GM12878 (cell line): ENCODE results near the gene ZNF134. TPM values are rescaled to one million over a fixed set of nuclear protein-coding genes. Genes with fewer than 3 reads are reported as not detected.

ENCODE experiments used
- ASH2L ChIP-seq: fragments of 300-600, 200-600 bp; sonication (generic); IDR thresholded peaks from 2 replicates; pipeline ENCODE4 v1.6.1; 2017; ENCODE audit warnings: low read depth, mild to moderate bottlenecking, borderline replicate concordance
- EED ChIP-seq: sonication (generic); IDR thresholded peaks from 2 replicates; pipeline ENCODE4 v1.6.1; 2016; ENCODE audit warnings: antibody characterized with exemption, low read depth
- GATAD2B ChIP-seq: fragments of 450-650 bp; conservative IDR thresholded peaks from 2 replicates; pipeline ENCODE4 v1.6.1; 2017; ENCODE audit warnings: low read depth, mild to moderate bottlenecking, moderate library complexity
- HCFC1 ChIP-seq: fragments of 150-350 bp; IDR thresholded peaks from 2 replicates; pipeline ENCODE4 v1.6.1; 2014; ENCODE audit warnings: low read length
- HDAC2 ChIP-seq: fragments of 200-600 bp; sonication (generic); IDR thresholded peaks from 2 replicates; pipeline ENCODE4 v1.6.1; 2017
- HDGF ChIP-seq: fragments of 450-650 bp; IDR thresholded peaks from 2 replicates; pipeline ENCODE4 v1.6.1; 2016; ENCODE audit warnings: antibody characterized with exemption
- MXI1 ChIP-seq: fragments of 150-350 bp; IDR thresholded peaks from 2 replicates; pipeline ENCODE4 v1.6.1; 2011; ENCODE audit warnings: low read depth, mild to moderate bottlenecking, inconsistent platforms, low read length, improper control_type of control experiment
- SIX5 ChIP-seq: IDR thresholded peaks from 2 replicates; pipeline ENCODE4 v1.6.1; 2011; ENCODE audit warnings: mild to moderate bottlenecking, low read depth, low read length, moderate library complexity; ENCODE audit not compliant: severe bottlenecking
- SPI1 ChIP-seq: IDR thresholded peaks from 2 replicates; pipeline ENCODE4 v1.6.1; 2011; ENCODE audit warnings: low read depth, mild to moderate bottlenecking, low read length, moderate library complexity, borderline replicate concordance; ENCODE audit not compliant: insufficient read depth
- ZNF274 ChIP-seq: IDR thresholded peaks from one replicate; pipeline ENCODE4 v1.8.0; 2011; ENCODE audit not compliant: insufficient read length, insufficient read depth
- polyA plus RNA-seq, 11 experiments: library from polyadenylated mRNA; depleted of rRNA in 4 of 11; unstranded in 6 of 11; stranded (reverse) in 5 of 11; fragments of >200 nt; fragmentation: Nextera tagmentation in 4 of 11; fragmentation: Illumina TruSeq in 1 of 11; extraction: Ambion mirVana in 4 of 11; extraction: Trizol in 1 of 11; gene quantifications; 1 replicate in 1 of 11; 2 replicates in 10 of 11; pipeline versions ENCODE4 v1.2.1 to v1.2.3, GENCODE V29; 2011 to 2016; ENCODE audit warnings: inconsistent platforms in 2 of 11, missing spikeins in 2 of 11, low read depth in 1 of 11
- total RNA-seq, 4 experiments: library from RNA; depleted of rRNA in 3 of 4; stranded (reverse); fragments of >200 nt in 3 of 4; fragmentation: Illumina TruSeq in 1 of 4; extraction: Trizol in 1 of 4; gene quantifications; 2 replicates each; pipeline versions ENCODE4 v1.2.1 to v1.2.3, GENCODE V29; 2013 to 2021
- TF ChIP-seq, protein P1 (sequence below): fragments of 150-350 bp; IDR thresholded peaks from 2 replicates; pipeline ENCODE4 v1.6.1; 2016; ENCODE audit warnings: low read depth, low read length
- TF ChIP-seq, protein P2 (sequence below): fragments of 450-650 bp; IDR thresholded peaks from 2 replicates; pipeline ENCODE4 v1.6.1; 2014; ENCODE audit warnings: mild to moderate bottlenecking
- TF ChIP-seq, protein P3 (sequence below): fragments of 450-650 bp; IDR thresholded peaks from 2 replicates; pipeline ENCODE4 v1.6.1; 2017; ENCODE audit warnings: mild to moderate bottlenecking, moderate library complexity
- TF ChIP-seq, protein P4 (sequence below): IDR thresholded peaks from 2 replicates; pipeline ENCODE4 v1.6.1; 2012; ENCODE audit warnings: low read depth, low read length, improper control_type of control experiment
- TF ChIP-seq, protein P5 (sequence below): fragments of 450-650 bp; conservative IDR thresholded peaks from 2 replicates; pipeline ENCODE4 v1.6.1; 2017; ENCODE audit warnings: mild to moderate bottlenecking, moderate library complexity
- TF ChIP-seq, protein P6 (sequence below): IDR thresholded peaks from 2 replicates; pipeline ENCODE4 v1.6.1; 2011; ENCODE audit warnings: low read depth, mild to moderate bottlenecking, low read length, moderate library complexity, borderline replicate concordance; ENCODE audit errors: extremely low read depth

The ZNF134 gene
- total and polyA plus RNA-seq, 10 of the 15 experiments (the other 5 are each of a cell fraction or from before 2014, with no cell fraction given): 1.6 to 17.6 (median 9.7) TPM

DNA sequence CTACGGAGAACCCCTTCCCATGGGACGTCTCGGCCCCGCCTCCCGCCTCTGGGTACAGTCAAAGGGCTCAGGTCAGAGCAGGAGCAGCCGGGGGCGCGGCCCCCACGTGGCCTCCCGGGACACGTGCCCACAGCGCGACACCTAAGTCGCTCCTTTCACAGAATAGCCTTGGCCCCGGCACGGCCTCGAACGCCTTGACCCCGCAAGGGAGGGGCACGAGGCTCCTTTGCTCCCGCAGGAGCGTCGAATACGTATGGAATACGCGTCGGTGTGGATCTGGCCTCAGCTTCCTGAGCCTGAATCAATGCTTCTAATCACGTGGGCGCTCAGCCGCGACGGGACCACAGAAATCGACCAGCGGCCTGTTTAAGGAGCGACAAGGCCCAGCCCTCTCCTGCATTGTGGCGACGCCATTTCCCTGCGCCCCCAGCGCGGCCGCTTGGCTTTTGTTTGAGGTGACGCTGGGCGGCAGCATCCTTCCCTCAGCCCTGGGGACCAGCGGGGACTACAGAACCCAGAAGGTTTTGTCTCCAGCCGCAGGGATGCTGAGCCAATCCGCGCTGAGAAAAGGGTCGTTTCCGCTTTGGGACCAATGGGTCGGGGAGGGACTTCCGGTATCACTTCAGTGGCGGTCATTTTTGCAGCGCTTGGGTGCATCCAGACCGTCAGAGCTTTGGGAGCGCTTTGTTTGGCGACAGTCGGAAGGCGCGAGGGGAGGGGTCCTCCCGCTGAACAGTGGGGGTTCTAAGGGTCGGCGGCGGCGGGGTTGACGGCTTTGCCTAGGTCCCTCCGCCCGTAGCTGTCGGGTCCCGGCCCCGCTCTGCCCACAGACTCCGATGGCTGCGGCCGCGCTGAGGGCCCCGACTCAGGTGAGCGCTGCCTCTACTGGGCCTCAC lies 30.3 kb upstream of the ZNF134 start, which contains the start of gene ZIK1 (continued):
- TF ChIP-seq EED: no peak
- TF ChIP-seq SPI1: no peak
- TF ChIP-seq, protein P1, sequence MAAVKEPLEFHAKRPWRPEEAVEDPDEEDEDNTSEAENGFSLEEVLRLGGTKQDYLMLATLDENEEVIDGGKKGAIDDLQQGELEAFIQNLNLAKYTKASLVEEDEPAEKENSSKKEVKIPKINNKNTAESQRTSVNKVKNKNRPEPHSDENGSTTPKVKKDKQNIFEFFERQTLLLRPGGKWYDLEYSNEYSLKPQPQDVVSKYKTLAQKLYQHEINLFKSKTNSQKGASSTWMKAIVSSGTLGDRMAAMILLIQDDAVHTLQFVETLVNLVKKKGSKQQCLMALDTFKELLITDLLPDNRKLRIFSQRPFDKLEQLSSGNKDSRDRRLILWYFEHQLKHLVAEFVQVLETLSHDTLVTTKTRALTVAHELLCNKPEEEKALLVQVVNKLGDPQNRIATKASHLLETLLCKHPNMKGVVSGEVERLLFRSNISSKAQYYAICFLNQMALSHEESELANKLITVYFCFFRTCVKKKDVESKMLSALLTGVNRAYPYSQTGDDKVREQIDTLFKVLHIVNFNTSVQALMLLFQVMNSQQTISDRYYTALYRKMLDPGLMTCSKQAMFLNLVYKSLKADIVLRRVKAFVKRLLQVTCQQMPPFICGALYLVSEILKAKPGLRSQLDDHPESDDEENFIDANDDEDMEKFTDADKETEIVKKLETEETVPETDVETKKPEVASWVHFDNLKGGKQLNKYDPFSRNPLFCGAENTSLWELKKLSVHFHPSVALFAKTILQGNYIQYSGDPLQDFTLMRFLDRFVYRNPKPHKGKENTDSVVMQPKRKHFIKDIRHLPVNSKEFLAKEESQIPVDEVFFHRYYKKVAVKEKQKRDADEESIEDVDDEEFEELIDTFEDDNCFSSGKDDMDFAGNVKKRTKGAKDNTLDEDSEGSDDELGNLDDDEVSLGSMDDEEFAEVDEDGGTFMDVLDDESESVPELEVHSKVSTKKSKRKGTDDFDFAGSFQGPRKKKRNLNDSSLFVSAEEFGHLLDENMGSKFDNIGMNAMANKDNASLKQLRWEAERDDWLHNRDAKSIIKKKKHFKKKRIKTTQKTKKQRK: 0 out of 2 replicates have a peak, but pooled peaks have one; percentile 17
- TF ChIP-seq HDGF: no peak
- TF ChIP-seq, protein P2, sequence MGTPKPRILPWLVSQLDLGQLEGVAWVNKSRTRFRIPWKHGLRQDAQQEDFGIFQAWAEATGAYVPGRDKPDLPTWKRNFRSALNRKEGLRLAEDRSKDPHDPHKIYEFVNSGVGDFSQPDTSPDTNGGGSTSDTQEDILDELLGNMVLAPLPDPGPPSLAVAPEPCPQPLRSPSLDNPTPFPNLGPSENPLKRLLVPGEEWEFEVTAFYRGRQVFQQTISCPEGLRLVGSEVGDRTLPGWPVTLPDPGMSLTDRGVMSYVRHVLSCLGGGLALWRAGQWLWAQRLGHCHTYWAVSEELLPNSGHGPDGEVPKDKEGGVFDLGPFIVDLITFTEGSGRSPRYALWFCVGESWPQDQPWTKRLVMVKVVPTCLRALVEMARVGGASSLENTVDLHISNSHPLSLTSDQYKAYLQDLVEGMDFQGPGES: no peak
- no peak for TF ChIP-seq GATAD2B
- TF ChIP-seq, protein P3, sequence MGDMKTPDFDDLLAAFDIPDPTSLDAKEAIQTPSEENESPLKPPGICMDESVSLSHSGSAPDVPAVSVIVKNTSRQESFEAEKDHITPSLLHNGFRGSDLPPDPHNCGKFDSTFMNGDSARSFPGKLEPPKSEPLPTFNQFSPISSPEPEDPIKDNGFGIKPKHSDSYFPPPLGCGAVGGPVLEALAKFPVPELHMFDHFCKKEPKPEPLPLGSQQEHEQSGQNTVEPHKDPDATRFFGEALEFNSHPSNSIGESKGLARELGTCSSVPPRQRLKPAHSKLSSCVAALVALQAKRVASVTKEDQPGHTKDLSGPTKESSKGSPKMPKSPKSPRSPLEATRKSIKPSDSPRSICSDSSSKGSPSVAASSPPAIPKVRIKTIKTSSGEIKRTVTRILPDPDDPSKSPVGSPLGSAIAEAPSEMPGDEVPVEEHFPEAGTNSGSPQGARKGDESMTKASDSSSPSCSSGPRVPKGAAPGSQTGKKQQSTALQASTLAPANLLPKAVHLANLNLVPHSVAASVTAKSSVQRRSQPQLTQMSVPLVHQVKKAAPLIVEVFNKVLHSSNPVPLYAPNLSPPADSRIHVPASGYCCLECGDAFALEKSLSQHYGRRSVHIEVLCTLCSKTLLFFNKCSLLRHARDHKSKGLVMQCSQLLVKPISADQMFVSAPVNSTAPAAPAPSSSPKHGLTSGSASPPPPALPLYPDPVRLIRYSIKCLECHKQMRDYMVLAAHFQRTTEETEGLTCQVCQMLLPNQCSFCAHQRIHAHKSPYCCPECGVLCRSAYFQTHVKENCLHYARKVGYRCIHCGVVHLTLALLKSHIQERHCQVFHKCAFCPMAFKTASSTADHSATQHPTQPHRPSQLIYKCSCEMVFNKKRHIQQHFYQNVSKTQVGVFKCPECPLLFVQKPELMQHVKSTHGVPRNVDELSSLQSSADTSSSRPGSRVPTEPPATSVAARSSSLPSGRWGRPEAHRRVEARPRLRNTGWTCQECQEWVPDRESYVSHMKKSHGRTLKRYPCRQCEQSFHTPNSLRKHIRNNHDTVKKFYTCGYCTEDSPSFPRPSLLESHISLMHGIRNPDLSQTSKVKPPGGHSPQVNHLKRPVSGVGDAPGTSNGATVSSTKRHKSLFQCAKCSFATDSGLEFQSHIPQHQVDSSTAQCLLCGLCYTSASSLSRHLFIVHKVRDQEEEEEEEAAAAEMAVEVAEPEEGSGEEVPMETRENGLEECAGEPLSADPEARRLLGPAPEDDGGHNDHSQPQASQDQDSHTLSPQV: no peak
- no peak for TF ChIP-seq ZNF274
- no peak for TF ChIP-seq ASH2L
- TF ChIP-seq SIX5: peak; percentile 60
- TF ChIP-seq, protein P4, sequence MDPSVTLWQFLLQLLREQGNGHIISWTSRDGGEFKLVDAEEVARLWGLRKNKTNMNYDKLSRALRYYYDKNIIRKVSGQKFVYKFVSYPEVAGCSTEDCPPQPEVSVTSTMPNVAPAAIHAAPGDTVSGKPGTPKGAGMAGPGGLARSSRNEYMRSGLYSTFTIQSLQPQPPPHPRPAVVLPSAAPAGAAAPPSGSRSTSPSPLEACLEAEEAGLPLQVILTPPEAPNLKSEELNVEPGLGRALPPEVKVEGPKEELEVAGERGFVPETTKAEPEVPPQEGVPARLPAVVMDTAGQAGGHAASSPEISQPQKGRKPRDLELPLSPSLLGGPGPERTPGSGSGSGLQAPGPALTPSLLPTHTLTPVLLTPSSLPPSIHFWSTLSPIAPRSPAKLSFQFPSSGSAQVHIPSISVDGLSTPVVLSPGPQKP: 0 out of 2 replicates have a peak, but pooled peaks have one; percentile 8
- peak; percentile 79 for TF ChIP-seq HCFC1
- no peak for TF ChIP-seq HDAC2
- no peak for TF ChIP-seq MXI1
- TF ChIP-seq, protein P5, sequence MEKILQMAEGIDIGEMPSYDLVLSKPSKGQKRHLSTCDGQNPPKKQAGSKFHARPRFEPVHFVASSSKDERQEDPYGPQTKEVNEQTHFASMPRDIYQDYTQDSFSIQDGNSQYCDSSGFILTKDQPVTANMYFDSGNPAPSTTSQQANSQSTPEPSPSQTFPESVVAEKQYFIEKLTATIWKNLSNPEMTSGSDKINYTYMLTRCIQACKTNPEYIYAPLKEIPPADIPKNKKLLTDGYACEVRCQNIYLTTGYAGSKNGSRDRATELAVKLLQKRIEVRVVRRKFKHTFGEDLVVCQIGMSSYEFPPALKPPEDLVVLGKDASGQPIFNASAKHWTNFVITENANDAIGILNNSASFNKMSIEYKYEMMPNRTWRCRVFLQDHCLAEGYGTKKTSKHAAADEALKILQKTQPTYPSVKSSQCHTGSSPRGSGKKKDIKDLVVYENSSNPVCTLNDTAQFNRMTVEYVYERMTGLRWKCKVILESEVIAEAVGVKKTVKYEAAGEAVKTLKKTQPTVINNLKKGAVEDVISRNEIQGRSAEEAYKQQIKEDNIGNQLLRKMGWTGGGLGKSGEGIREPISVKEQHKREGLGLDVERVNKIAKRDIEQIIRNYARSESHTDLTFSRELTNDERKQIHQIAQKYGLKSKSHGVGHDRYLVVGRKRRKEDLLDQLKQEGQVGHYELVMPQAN: no peak
- TF ChIP-seq, protein P6, sequence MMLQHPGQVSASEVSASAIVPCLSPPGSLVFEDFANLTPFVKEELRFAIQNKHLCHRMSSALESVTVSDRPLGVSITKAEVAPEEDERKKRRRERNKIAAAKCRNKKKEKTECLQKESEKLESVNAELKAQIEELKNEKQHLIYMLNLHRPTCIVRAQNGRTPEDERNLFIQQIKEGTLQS: no peak
